Lower leg skin (tissue), 3 donors: ENCODE data around the gene PNMA6A.

Experiments
- CTCF ChIP-seq, 3 donors: fragments of 450-650 bp; IDR thresholded peaks; one replicate each; pipeline ENCODE4 v1.5.1; 2016; ENCODE audit warnings: antibody characterized with exemption in 3 of 3, mild to moderate bottlenecking in 3 of 3, moderate library complexity in 2 of 3
- POLR2A ChIP-seq, 2 donors: fragments of 450-650 bp; IDR thresholded peaks; one replicate each; pipeline ENCODE4 v1.6.1; 2016 to 2017; ENCODE audit warnings: antibody characterized with exemption in 2 of 2, mild to moderate bottlenecking in 1 of 2, moderate library complexity in 1 of 2

- TF ChIP-seq POLR2A (IDR thresholded peaks at IDR 0.05) (no peak), CTCF (IDR thresholded peaks at IDR 0.05) (no peak)
Observed at GRCh38 chrX:153059191-153060094, 12.8 kb upstream of the PNMA6A start.
